Spleen (tissue), 11 donors: ENCODE measurements around the gene FSIP1. TPM values are rescaled to one million over a fixed set of nuclear protein-coding genes. Genes with fewer than 3 reads are reported as not detected.

Source experiments
- DNase-seq: peaks from one replicate; pipeline ENCODE4 v3.0.0-alpha.2; 2020
- H3K27ac ChIP-seq, 8 donors: fragments of 200-600 bp; sonication (generic) in 7 of 8; 1 replicate in 4 of 8; 2 replicates in 4 of 8; pipeline versions ENCODE4 v1.5.0 to v1.8.0; 2016 to 2021; ENCODE audit warnings: inconsistent platforms in 4 of 8, mild to moderate bottlenecking in 4 of 8, moderate library complexity in 1 of 8
- H3K27me3 ChIP-seq, 7 donors: fragments of 200-600 bp; sonication (generic) in 6 of 7; replicated peaks in 1 of 7; 1 replicate in 4 of 7; 2 replicates in 3 of 7; pipeline versions ENCODE4 v1.5.0 to v1.8.0; 2016 to 2021; ENCODE audit warnings: inconsistent platforms in 3 of 7, mild to moderate bottlenecking in 1 of 7
- H3K36me3 ChIP-seq, 6 donors: fragments of 200-600 bp; sonication (generic) in 5 of 6; 1 replicate in 4 of 6; 2 replicates in 2 of 6; pipeline versions ENCODE4 v1.5.0 to v1.8.0; 2016 to 2021; ENCODE audit warnings: inconsistent platforms in 2 of 6
- H3K4me1 ChIP-seq, 6 donors: fragments of 200-600 bp; sonication (generic) in 5 of 6; 1 replicate in 3 of 6; 2 replicates in 3 of 6; pipeline versions ENCODE4 v1.5.0 to v1.8.0; 2016 to 2021; ENCODE audit warnings: inconsistent platforms in 3 of 6
- H3K4me3 ChIP-seq, 8 donors: fragments of 200-600 bp; sonication (generic) in 7 of 8; 1 replicate in 4 of 8; 2 replicates in 4 of 8; pipeline versions ENCODE4 v1.5.0 to v1.8.0; 2016 to 2021; ENCODE audit warnings: inconsistent platforms in 4 of 8, mild to moderate bottlenecking in 4 of 8, moderate library complexity in 2 of 8
- H3K9me3 ChIP-seq, 8 donors: fragments of 200-600 bp; sonication (generic) in 7 of 8; 1 replicate in 4 of 8; 2 replicates in 4 of 8; pipeline versions ENCODE4 v1.5.0 to v1.8.0; 2016 to 2021; ENCODE audit warnings: inconsistent platforms in 4 of 8
- CTCF ChIP-seq, 11 experiments: fragments of 200-600 bp in 7 of 11; fragments of 450-650 bp in 4 of 11; sonication (generic) in 4 of 11; IDR thresholded peaks in 8 of 11; conservative IDR thresholded peaks in 3 of 11; 1 replicate in 7 of 11; 2 replicates in 4 of 11; pipeline versions ENCODE4 v1.4.0 to v1.8.0; 2016 to 2021; ENCODE audit warnings: antibody characterized with exemption in 11 of 11, inconsistent platforms in 4 of 11, mild to moderate bottlenecking in 1 of 11
- POLR2A ChIP-seq, 3 donors: fragments of 450-650 bp; IDR thresholded peaks; one replicate each; pipeline ENCODE4 v1.5.1; 2017; ENCODE audit warnings: antibody characterized with exemption in 3 of 3, mild to moderate bottlenecking in 1 of 3
- POLR2AphosphoS5 ChIP-seq, 3 donors: sonication (generic); formaldehyde crosslinking; IDR thresholded peaks; one replicate each; pipeline ENCODE4 v1.5.1; 2017; ENCODE audit warnings: antibody characterized with exemption in 3 of 3
- WGBS, 5 donors: extraction: QIAGEN DNeasy Blood & Tissue Kit in 3 of 5; methylation state at CpG; one replicate each; pipeline versions ENCODE4 v1.1.5 to v1.1.7; 2013 to 2018; 5-methylcytosine and 5-hydroxymethylcytosine counted together
- intact Hi-C: fragments of 100-400 bp; cut with DNase I; formaldehyde crosslinking; loops from one replicate; pipeline ENCODE4 v1.15.0; 2023; ENCODE audit warnings: low total_unique reads
- polyA plus RNA-seq, 3 donors: library from polyadenylated mRNA; stranded (reverse); fragments of 200-250 nt; gene quantifications; one replicate each; pipeline ENCODE4 v1.2.1, GENCODE V29; 2013
- total RNA-seq, 7 donors: library from RNA; depleted of rRNA in 3 of 7; stranded (reverse); fragments of >200 nt in 3 of 7; fragmentation: NEBNext Ultra II Directional in 4 of 7; extraction: Animal tissue kit (Norgen Biotek cat#: 25700) in 4 of 7; gene quantifications; one replicate each; pipeline versions ENCODE4 v1.1.0 to v1.2.1, GENCODE V29; 2016 to 2021
- donor health status: healthy with polysubstance abuse.
- donor health status: DM: no; HTN: no; CAD: no; lungs with moderate emphysema.
- donor health status: DM: no; HTN: no; CAD: no.
- donor health status: Bipolar disorder and iron deficiency.
- donor health status: healthy.
- donor health status: DM: no; HTN: no; CAD: no.
- donor health status: DM: yes; HTN: yes; CAD: no.

FSIP1 gene
- total and polyA plus RNA-seq, 10 donors: 0.09 to 2.3 (median 0.45) TPM

GRCh38 chr15:39797407-39797806 lies 14.8 kb upstream of the FSIP1 start:
- intact Hi-C loops: no loop called here
- H3K4me3 ChIP-seq: no peak overlapping the region
- H3K9me3 ChIP-seq: no peaks in the 10 kb centered on the region
- peaks cover 0 to 4% (median 0%) of the 10 kb centered on the region in 6 donors for H3K4me1 ChIP-seq
- no peak for DNase-seq
- H3K27ac ChIP-seq: no peak overlapping the region
- TF ChIP-seq POLR2A (IDR thresholded peaks at IDR 0.05) (no peak), POLR2AphosphoS5 (IDR thresholded peaks at IDR 0.05) (no peak), CTCF (IDR thresholded peaks at IDR 0.05 in 8 of 11, conservative IDR thresholded peaks at IDR 0.05 in 3 of 11) (no peak)
- WGBS, 5 donors: 82 to 95% (median 89%) methylated on average over 6 of the region's 6 CpGs
- H3K36me3 ChIP-seq: no peaks in the 10 kb centered on the region
- H3K27me3 ChIP-seq: peaks cover 0 to 19% (median 0%) of the 10 kb centered on the region in 7 donors

- no peak for DNase-seq
- H3K27ac ChIP-seq: no peak overlapping the region
- no peak for TF ChIP-seq CTCF (IDR thresholded peaks at IDR 0.05 in 8 of 11, conservative IDR thresholded peaks at IDR 0.05 in 3 of 11)
- no peak for TF ChIP-seq POLR2AphosphoS5 (IDR thresholded peaks at IDR 0.05)
- TF ChIP-seq POLR2A (IDR thresholded peaks at IDR 0.05): no peak
- H3K9me3 ChIP-seq: no peaks in the 10 kb centered on the region
- H3K36me3 ChIP-seq: no peaks in the 10 kb centered on the region
- H3K4me1 ChIP-seq: peaks cover 0 to 4% (median 0%) of the 10 kb centered on the region in 6 donors
- WGBS, 5 donors: 92 to 96% (median 95%) methylated on average over 5 of the region's 5 CpGs
- intact Hi-C loops: no loop called here
- H3K27me3 ChIP-seq: peaks cover 0 to 19% (median 0%) of the 10 kb centered on the region in 7 donors
- no peak overlapping the region for H3K4me3 ChIP-seq
These were observed 14.0 kb upstream of the FSIP1 start for GRCh38 chr15:39796601-39797000.

- intact Hi-C loops: no loop called here
- no peaks in the 10 kb centered on the region for H3K9me3 ChIP-seq
- peaks cover 0 to 19% (median 0%) of the 10 kb centered on the region in 7 donors for H3K27me3 ChIP-seq
- TF ChIP-seq POLR2A (IDR thresholded peaks at IDR 0.05) (no peak), POLR2AphosphoS5 (IDR thresholded peaks at IDR 0.05) (no peak), CTCF (IDR thresholded peaks at IDR 0.05 in 8 of 11, conservative IDR thresholded peaks at IDR 0.05 in 3 of 11) (no peak)
- peaks cover 0 to 4% (median 0%) of the 10 kb centered on the region in 6 donors for H3K4me1 ChIP-seq
- H3K27ac ChIP-seq: no peak overlapping the region
- DNase-seq: no peak
- no peaks in the 10 kb centered on the region for H3K36me3 ChIP-seq
- no peak overlapping the region for H3K4me3 ChIP-seq
- WGBS, 5 donors: 56 to 70% (median 69%) methylated on average over 3 of the region's 3 CpGs
These were observed 12.8 kb upstream of the FSIP1 start for GRCh38 chr15:39795486-39795885.

- Histone ChIP-seq H3K27me3 (peaks cover 0 to 19% (median 0%) of the 10 kb centered on the region in 7 donors), H3K9me3 (no peaks in the 10 kb centered on the region), H3K36me3 (no peaks in the 10 kb centered on the region), H3K27ac (no peak overlapping the region), H3K4me1 (peaks cover 0 to 4% (median 0%) of the 10 kb centered on the region in 6 donors), H3K4me3 (no peak overlapping the region)
- no peak for DNase-seq
- WGBS, 5 donors: 79 to 90% (median 83%) methylated on average over 3 of the region's 3 CpGs
- intact Hi-C loops: no loop called here
- TF ChIP-seq POLR2AphosphoS5 (IDR thresholded peaks at IDR 0.05) (no peak), CTCF (IDR thresholded peaks at IDR 0.05 in 8 of 11, conservative IDR thresholded peaks at IDR 0.05 in 3 of 11) (no peak), POLR2A (IDR thresholded peaks at IDR 0.05) (no peak)
These were observed 12.3 kb upstream of the FSIP1 start for GRCh38 chr15:39794954-39795353.
